Suprapubic skin (tissue), 4 donors: ENCODE results near the gene FAM3B. TPM values are rescaled to one million over a fixed set of nuclear protein-coding genes. Genes with fewer than 3 reads are reported as not detected.
"Not testable (repeated sequence)": the region's sequence is repeated elsewhere in the genome, so short reads cannot be mapped to it uniquely, and the experiment has no call there.

ENCODE experiments used
- DNase-seq, 2 donors: peaks; one replicate each; pipeline ENCODE4 v3.0.0-alpha.2; 2019; ENCODE audit warnings: low spot score in 2 of 2
- H3K27ac ChIP-seq: fragments of 200-600 bp; sonication (generic); one replicate; pipeline ENCODE4 v1.5.1; 2019
- H3K27me3 ChIP-seq: fragments of 200-600 bp; sonication (generic); one replicate; pipeline ENCODE4 v1.5.1; 2019
- H3K36me3 ChIP-seq: fragments of 200-600 bp; sonication (generic); one replicate; pipeline ENCODE4 v1.5.1; 2019
- H3K4me1 ChIP-seq: fragments of 200-600 bp; sonication (generic); one replicate; pipeline ENCODE4 v1.5.1; 2019
- H3K4me3 ChIP-seq: fragments of 200-600 bp; sonication (generic); one replicate; pipeline ENCODE4 v1.5.1; 2019; ENCODE audit warnings: mild to moderate bottlenecking
- H3K9me3 ChIP-seq: fragments of 200-600 bp; sonication (generic); one replicate; pipeline ENCODE4 v1.5.1; 2019
- EP300 ChIP-seq: sonication (generic); formaldehyde crosslinking; IDR thresholded peaks from one replicate; pipeline ENCODE4 v1.6.1; 2017; ENCODE audit warnings: antibody characterized with exemption
- POLR2A ChIP-seq, 2 donors: fragments of 450-650 bp; IDR thresholded peaks; one replicate each; pipeline ENCODE4 v1.6.1; 2017; ENCODE audit warnings: antibody characterized with exemption in 2 of 2, mild to moderate bottlenecking in 2 of 2, moderate library complexity in 2 of 2
- POLR2AphosphoS5 ChIP-seq, 3 donors: sonication (generic); formaldehyde crosslinking; IDR thresholded peaks; one replicate each; pipeline ENCODE4 v1.6.1; 2017; ENCODE audit warnings: antibody characterized with exemption in 3 of 3
- WGBS: methylation state at CpG from one replicate; pipeline ENCODE4 v1.1.5; 2018; 5-methylcytosine and 5-hydroxymethylcytosine counted together
- total RNA-seq, 4 donors: library from RNA; depleted of rRNA; stranded (reverse); fragments of >200 nt; gene quantifications; one replicate each; pipeline ENCODE4 v1.1.0, GENCODE V29; 2016
- TF ChIP-seq, protein P1 (sequence below), 2 donors: fragments of 200-600 bp in 1 of 2; fragments of 450-650 bp in 1 of 2; sonication (generic) in 1 of 2; IDR thresholded peaks; one replicate each; pipeline ENCODE4 v1.5.1; 2016 to 2019; ENCODE audit warnings: antibody characterized with exemption in 2 of 2, mild to moderate bottlenecking in 1 of 2, moderate library complexity in 1 of 2

FAM3B gene
- total RNA-seq, 4 donors from 2014 or later: 1.9 to 3.3 (median 3.1) TPM; not detected in 1

DNA sequence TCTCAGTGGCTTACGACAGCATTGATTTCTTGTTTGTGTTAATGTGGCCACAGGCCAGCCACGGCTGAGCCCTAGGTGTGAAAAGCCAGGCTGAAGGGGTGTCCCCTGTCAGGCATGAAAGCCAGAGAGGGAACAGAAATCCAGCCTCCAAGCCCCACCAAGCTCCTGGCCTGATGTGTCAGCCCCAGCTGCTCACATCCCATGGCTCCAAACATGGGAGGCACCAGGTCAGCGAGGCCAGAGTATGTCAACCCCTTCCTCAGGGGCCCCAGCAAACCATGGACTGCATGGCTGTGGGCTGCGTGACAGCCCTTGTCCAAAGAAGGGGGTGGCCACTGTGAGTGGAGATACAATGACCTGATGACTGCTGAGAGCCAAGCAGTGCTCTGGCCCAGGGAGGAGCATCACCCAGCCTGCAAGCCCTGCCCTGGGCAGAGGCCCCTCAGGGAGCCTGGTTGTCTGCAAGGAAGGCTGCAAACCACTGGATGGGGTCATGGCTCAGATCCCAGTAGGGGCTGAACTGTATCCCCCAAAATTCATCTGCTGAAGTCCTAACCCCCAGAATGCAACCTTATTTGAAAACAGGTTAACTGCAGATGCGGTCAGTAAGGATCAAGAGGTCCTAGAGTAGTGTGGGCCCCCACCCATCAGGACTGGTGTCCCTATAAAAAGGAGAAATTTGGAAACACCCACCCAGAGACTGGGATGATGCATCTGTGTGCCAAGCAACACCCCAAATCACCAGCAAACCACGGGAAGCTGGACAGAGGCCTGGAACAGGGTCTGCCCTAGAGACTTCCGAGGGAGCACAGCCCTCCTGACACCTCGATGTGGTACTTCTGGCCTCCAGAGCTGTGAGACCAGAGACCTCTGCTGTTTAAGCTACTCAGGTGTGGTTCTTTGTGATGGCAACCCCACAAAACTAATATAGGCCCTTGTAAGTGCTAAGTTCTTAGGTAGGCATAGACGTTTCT is 41.9 kb downstream of the FAM3B start:
- Histone ChIP-seq H3K9me3 (no peaks in the 10 kb centered on the region), H3K4me3 (no peak overlapping the region), H3K27me3 (no peaks in the 10 kb centered on the region), H3K36me3 (no peaks in the 10 kb centered on the region), H3K27ac (no peak overlapping the region), H3K4me1 (peaks cover 28% of the 10 kb centered on the region)
- 79% methylated on average over 5 of the region's 9 CpGs for WGBS
- TF ChIP-seq POLR2A (IDR thresholded peaks at IDR 0.05): no peak
- no peak for TF ChIP-seq POLR2AphosphoS5 (IDR thresholded peaks at IDR 0.05)
- TF ChIP-seq EP300: no peak
- DNase-seq: no peak

DNA sequence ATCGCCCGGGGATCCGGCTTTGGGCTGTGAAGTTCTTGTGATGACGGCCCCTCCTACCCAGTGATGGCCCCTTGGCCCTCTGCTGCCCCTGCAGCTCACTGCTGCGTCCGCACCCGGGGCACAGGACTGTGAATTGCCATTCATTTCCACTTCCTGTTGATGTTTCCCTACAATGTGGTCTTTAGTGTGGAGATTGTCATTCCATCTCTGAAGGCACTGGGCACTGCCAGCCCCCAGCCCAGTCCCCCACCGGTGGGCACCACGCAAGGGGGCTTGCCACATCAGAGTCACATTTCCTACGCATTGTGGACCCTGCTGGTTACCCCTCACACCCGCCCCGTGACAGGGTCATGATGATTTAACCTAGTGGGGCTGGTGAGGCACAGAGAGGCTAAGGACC is 42.7 kb downstream of the FAM3B start:
- Histone ChIP-seq H3K36me3 (no peaks in the 10 kb centered on the region), H3K4me3 (no peak overlapping the region), H3K4me1 (peaks cover 36% of the 10 kb centered on the region), H3K9me3 (no peaks in the 10 kb centered on the region), H3K27me3 (no peaks in the 10 kb centered on the region), H3K27ac (no peak overlapping the region)
- TF ChIP-seq, protein P1, sequence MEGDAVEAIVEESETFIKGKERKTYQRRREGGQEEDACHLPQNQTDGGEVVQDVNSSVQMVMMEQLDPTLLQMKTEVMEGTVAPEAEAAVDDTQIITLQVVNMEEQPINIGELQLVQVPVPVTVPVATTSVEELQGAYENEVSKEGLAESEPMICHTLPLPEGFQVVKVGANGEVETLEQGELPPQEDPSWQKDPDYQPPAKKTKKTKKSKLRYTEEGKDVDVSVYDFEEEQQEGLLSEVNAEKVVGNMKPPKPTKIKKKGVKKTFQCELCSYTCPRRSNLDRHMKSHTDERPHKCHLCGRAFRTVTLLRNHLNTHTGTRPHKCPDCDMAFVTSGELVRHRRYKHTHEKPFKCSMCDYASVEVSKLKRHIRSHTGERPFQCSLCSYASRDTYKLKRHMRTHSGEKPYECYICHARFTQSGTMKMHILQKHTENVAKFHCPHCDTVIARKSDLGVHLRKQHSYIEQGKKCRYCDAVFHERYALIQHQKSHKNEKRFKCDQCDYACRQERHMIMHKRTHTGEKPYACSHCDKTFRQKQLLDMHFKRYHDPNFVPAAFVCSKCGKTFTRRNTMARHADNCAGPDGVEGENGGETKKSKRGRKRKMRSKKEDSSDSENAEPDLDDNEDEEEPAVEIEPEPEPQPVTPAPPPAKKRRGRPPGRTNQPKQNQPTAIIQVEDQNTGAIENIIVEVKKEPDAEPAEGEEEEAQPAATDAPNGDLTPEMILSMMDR (IDR thresholded peaks at IDR 0.05): no peak
- no peak for DNase-seq
- 85% methylated on average over 11 of the region's 12 CpGs for WGBS

DNA sequence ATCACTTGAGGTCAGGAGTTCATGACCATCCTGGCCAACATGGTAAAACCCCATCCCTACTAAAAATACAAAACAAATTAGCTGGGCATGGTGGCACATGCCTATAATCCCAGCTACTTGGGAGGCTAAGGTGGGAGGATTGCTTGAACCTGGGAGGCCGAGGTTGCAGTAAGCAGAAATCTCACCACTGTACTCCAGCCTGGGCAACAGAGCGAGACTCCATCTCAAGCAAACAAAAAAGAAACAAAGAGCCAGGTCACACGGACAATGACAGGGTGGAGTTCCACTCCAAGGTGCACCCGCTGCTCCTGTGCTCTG is 43.1 kb downstream of the FAM3B start:
- H3K9me3 ChIP-seq, DNase-seq, H3K4me3 ChIP-seq, H3K27me3 ChIP-seq, H3K27ac ChIP-seq, H3K36me3 ChIP-seq: not testable (repeated sequence)
- peaks cover 41% of the 10 kb centered on the region for H3K4me1 ChIP-seq
- WGBS: 92% methylated on average over 4 of the region's 4 CpGs

DNA sequence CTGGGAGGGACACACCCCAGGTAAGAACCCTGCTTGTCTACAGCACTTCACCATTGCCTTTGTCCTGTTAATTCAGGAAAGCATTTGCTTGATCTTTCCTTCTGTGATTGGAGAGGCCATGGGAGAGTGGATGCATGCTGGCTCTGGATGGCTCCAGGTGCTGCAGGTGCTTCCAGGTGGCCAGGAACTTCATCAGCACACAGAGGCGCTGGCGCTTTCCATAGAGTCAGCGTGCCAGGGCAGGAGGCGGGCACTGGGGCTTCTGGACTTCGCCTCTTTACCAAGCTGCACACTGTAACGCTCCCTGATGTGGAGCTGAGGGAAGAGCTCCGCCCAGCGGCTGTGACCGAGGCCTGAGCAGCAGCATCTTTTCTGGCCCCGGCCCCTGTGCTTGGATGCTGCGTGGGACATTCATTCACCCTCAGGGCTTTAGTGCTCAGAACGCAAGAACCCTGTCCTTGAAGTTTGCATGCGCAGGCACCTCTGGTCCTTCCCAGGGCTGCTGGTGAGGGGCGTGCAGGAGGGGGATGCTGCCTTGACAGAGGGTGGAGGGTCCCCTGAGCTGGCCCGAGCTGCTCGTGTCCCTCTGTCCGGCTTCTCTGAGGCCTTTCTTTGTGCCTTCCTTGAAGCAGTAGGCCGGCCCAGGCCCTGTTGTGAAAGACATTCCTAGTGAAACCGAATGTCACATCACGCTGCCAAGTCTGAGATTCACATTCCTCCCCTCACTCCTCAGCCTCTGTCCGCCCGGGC is 43.6 kb downstream of the FAM3B start:
- Histone ChIP-seq H3K4me1 (peaks cover 44% of the 10 kb centered on the region), H3K27me3 (no peaks in the 10 kb centered on the region), H3K27ac (peak overlapping the region; percentile 89), H3K4me3 (no peak overlapping the region), H3K9me3 (no peaks in the 10 kb centered on the region), H3K36me3 (no peaks in the 10 kb centered on the region)
- TF ChIP-seq POLR2A (IDR thresholded peaks at IDR 0.05): no peak
- TF ChIP-seq, protein P1 (IDR thresholded peaks at IDR 0.05): no peak
- no peak for TF ChIP-seq POLR2AphosphoS5 (IDR thresholded peaks at IDR 0.05)
- 55% methylated on average over 9 of the region's 22 CpGs for WGBS
- peak in 1 of 2 donors; percentile 87 for DNase-seq

DNA sequence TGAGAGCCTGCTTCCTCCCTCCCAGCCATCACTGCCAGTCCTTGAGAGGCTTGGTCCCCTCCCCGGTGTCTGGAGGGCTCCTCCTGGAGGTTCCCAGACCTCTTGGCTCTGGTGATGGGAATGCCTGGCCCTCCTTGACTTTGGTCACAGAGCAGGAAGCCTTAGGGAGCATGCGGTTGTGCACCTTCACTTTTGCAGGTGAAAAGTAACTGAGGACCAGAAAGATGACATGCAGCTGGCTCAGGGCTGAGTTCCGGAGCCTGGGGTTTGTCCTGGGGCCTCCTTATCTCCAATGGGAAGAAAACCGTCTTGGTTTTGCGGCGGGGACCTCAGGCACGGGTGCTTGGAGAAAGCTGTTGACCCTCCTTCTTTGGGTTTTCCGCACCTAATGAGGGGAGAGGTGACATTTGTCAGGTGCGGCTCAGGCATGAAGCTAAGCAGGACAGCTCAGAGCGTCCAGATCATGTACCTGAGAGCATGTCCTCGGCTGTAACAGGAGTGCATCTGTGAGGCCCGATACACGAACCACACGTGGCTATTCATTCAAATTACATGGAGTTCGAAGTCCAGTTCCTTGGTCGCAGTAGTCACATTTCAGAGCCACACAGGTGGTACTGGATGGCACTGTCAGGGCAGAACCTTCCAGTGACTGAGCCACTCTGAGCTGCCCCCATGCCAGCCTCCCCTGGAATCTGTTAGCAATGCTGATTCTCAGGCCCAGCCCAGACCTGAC is 44.6 kb downstream of the FAM3B start:
- Histone ChIP-seq H3K27me3 (no peaks in the 10 kb centered on the region), H3K4me1 (peaks cover 44% of the 10 kb centered on the region), H3K4me3 (peak overlapping the region; percentile 43), H3K27ac (peak overlapping the region; percentile 89), H3K9me3 (no peaks in the 10 kb centered on the region), H3K36me3 (no peaks in the 10 kb centered on the region)
- no peak for DNase-seq
- TF ChIP-seq EP300 (no peak), POLR2AphosphoS5 (IDR thresholded peaks at IDR 0.05) (no peak), POLR2A (IDR thresholded peaks at IDR 0.05) (no peak)
- TF ChIP-seq, protein P1 (IDR thresholded peaks at IDR 0.05): no peak
- 95% methylated on average over 13 of the region's 16 CpGs for WGBS
